Astrocyte of the cerebellum (primary cell): Measurements from ENCODE around the gene CASP5.
A peak's percentile ranks its signal among the peaks of the same experiment; 100 is the strongest.
"Not testable (repeated sequence)": the region's sequence is repeated elsewhere in the genome, so short reads cannot be mapped to it uniquely, and the experiment has no call there.

Source experiments
- DNase-seq: peaks from one replicate; pipeline ENCODE4 v3.0.0-alpha.2; 2011; ENCODE audit warnings: low read depth
- H3K4me3 ChIP-seq: 2 replicates; pipeline ENCODE4 v1.5.1; 2011; ENCODE audit warnings: mild to moderate bottlenecking, low read depth, low read length, moderate library complexity
- in situ Hi-C: cut with HindIII; loops from 2 replicates; pipeline ENCODE4 v1.10.0; 2017; ENCODE audit warnings: low sequenced_read_pairs
- TF ChIP-seq, protein P1 (sequence below): IDR thresholded peaks from 2 replicates; pipeline ENCODE4 v1.5.1; 2012; ENCODE audit warnings: low read length, low read depth, moderate library complexity, mild to moderate bottlenecking; ENCODE audit errors: missing control alignments

The CASP5 gene

DNA sequence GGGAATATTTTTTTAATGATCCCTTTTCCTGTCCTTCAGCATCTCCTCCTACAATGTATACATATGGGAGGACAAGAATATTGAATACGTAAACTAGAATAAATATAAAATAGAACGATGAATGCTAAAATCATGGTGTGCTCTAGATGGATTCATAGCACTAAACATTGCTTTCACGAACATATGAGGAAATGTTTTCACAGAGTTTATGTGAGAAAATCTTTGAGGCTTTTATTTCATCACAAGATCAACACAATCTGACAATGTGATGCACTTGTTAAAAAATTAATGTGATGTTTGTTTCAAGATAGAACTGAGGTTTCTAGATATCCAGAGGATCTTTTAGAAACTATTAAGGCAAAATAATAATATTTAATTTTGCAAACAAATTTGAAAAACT is 19.2 kb upstream of the CASP5 start:
- DNase-seq, result no peak
- TF ChIP-seq, protein P1, sequence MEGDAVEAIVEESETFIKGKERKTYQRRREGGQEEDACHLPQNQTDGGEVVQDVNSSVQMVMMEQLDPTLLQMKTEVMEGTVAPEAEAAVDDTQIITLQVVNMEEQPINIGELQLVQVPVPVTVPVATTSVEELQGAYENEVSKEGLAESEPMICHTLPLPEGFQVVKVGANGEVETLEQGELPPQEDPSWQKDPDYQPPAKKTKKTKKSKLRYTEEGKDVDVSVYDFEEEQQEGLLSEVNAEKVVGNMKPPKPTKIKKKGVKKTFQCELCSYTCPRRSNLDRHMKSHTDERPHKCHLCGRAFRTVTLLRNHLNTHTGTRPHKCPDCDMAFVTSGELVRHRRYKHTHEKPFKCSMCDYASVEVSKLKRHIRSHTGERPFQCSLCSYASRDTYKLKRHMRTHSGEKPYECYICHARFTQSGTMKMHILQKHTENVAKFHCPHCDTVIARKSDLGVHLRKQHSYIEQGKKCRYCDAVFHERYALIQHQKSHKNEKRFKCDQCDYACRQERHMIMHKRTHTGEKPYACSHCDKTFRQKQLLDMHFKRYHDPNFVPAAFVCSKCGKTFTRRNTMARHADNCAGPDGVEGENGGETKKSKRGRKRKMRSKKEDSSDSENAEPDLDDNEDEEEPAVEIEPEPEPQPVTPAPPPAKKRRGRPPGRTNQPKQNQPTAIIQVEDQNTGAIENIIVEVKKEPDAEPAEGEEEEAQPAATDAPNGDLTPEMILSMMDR, result no peak
- in situ Hi-C loops, result no loop called here
- no peak overlapping the region for H3K4me3 ChIP-seq

DNA sequence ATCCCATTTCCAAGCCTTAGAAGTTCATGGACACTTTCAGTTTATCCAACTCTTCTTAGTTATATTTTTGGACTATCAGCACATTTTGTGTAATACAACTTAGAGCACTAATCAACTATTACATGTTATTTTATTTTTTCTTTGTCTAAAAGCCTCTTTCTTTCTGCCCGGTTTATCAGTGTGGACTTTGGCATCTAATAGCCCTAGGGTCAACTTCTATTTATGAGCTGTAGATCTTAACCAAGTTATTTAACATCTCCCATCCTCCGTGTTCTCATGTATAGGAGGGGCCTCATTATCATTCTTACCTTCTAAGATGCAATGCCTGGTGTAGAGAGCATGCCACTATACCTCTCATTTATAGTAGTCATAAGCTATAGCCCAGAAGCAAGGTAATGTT is 17.7 kb upstream of the CASP5 start:
- TF ChIP-seq, protein P1, result no peak
- no peak overlapping the region for H3K4me3 ChIP-seq
- DNase-seq, result no peak
- in situ Hi-C loops, result no loop called here

DNA sequence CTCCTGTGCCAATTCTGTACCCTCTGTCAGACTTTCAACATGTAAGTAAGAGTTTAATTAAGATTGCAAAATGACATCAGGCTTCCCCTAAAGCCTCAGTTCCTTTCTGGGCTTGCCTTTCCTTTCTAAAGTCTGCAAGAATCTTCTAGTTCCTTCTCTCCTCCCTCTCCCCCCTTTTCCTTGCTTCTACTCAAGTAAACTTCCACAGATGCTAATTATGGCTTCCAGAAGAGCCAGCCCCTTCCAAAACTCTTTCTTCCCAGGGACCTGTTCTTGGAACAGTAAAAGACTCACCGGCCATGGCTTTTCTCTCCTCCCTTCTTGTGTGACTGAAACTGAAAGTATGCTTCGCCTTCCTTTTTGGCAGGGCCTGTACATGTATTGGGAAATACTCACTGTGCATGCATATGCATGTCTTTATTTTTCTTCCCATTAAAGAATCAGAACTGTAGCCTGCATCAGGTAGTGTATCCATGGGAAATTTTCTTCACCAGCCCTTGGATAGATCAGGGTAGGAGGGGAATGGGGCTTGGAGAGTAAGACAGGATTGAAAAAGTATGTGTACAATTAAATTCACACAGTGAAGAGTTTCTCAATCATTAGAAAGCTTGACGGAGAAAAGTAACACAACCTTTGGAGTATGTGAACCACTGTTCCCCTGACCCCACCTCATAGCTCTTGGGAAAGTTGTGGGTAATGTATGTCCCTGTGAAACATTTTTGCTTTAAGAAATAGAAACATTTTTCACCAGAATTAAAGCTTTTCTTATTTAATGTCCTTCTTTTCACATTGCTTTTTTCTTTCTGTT is 12.0 kb upstream of the CASP5 start, which contains the start of gene CASP1:
TSS of gene CASP1 (minus strand) at position 332 of the 808 bp plus-strand sequence. CDS start at position 301, 31 bp downstream.
- DNase-seq, result peak; percentile 62
- in situ Hi-C loops, result no loop called here
- TF ChIP-seq, protein P1, result no peak
- H3K4me3 ChIP-seq, result no peak within 1 kb of the TSS

DNA sequence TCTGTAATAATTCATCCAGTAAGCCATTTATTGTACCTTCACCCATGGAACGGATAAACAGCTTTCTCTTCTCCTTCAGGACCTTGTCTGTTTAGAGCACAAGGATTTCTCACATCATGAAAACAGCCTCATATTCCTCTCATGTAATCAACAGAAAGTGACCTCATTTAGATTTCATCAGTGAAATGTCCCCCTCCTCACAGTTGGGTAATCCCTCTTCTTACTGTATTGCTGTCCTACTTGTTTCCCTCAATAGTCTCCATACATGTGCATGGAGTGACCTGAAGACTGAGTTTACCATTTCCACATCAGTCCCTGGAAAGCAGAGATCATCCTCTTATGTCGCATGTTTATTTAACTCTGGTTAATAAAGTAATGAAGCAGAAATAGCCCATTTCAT is 11.4 kb upstream of the CASP5 start:
- H3K4me3 ChIP-seq, in situ Hi-C loops, DNase-seq: not testable (repeated sequence)

DNA sequence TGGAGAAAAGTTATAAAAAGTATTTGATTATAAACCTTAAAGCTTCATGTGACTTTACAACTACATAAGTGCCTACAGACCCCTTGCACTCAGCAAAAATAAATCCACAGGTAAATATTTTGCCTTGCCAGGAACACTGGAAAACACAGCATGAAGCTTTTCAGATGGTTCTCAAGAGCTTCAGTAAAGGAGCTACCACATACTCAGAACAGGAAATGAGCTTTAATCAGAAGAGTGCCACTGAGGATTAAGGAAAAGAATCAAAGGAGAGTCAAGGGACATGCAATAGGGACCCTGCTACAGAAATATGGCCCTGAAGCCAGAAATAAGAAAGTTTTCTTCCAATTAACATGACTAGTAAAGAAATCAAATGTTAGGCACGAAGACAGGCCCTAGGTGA is 10.8 kb upstream of the CASP5 start:
- H3K4me3 ChIP-seq, result no peak overlapping the region
- no peak for DNase-seq
- in situ Hi-C loops, result no loop called here
- TF ChIP-seq, protein P1, result no peak

DNA sequence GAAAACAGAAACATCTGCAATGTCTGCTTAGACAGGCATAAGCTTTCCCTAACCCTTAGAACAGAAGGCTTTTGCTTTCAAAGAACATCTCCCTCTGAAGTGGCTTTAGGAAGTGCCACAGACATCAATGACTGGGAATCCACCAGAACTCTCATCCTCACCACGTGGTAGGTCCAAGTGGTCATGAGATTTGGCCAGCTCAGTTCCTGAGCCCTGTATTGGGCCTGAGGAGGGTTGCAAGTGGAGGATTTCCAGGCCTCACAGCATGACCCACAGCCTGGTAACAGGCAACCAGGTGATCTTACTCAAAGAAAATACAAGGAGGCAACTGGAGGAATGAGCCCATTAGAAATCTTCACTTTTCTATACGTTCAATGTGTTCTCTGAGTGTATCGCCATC is 10.4 kb upstream of the CASP5 start:
- no peak overlapping the region for H3K4me3 ChIP-seq
- DNase-seq, result no peak
- in situ Hi-C loops, result no loop called here
- TF ChIP-seq, protein P1, result no peak

DNA sequence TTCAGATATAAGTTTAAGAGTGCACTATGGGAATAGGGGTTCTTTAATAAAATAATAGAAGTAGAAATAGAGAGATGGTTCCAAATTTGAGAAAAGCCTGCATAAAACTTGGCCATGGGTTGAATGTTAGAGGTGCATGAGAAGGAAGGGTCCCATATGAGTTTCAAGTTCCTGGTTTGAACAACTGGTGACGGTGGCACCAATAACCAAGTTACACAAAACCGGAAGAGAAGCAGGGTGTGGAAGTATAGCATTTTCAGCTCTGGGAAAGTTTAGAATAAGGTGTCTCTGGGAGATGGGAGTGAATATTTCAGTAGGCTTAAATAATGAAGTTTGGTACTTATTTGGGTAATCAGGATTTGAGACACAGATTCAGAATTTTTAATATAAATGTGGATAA is 9.5 kb upstream of the CASP5 start:
- TF ChIP-seq, protein P1, result no peak
- DNase-seq, result no peak
- in situ Hi-C loops, result no loop called here
- H3K4me3 ChIP-seq, result no peak overlapping the region
